GM10847 (cell line): ENCODE data around the gene DCC.

ENCODE experiments used
- POLR2A ChIP-seq: IDR thresholded peaks from 2 replicates; pipeline ENCODE4 v1.6.1; 2011; ENCODE audit not compliant: insufficient read length; ENCODE audit errors: extremely low read depth

DCC gene

GRCh38 chr18:52339891-52340371 is at the start of gene DCC:
Gene DCC, plus strand, starts transcription at chr18:52340197. Its CDS starts 591 bp downstream, at chr18:52340788.
- no peak for TF ChIP-seq POLR2A

GRCh38 chr18:52310651-52311050 is 29.3 kb upstream of the DCC start:
- TF ChIP-seq POLR2A: no peak

GRCh38 chr18:52311331-52311730 is 28.7 kb upstream of the DCC start:
- TF ChIP-seq POLR2A: no peak

- no peak for TF ChIP-seq POLR2A
Observed at GRCh38 chr18:52312346-52312745, 27.7 kb upstream of the DCC start.

GRCh38 chr18:52313213-52313612 is 26.8 kb upstream of the DCC start:
- no peak for TF ChIP-seq POLR2A

GRCh38 chr18:52319424-52319983 is 20.5 kb upstream of the DCC start:
- TF ChIP-seq POLR2A: no peak

- no peak for TF ChIP-seq POLR2A
Observed at GRCh38 chr18:52322307-52322706, 17.7 kb upstream of the DCC start.

- no peak for TF ChIP-seq POLR2A
Observed at GRCh38 chr18:52323802-52324201, 16.2 kb upstream of the DCC start.

GRCh38 chr18:52325997-52326396 is 14.0 kb upstream of the DCC start:
- no peak for TF ChIP-seq POLR2A

GRCh38 chr18:52333860-52334259 is 6.1 kb upstream of the DCC start:
- TF ChIP-seq POLR2A: no peak

GRCh38 chr18:52334307-52334706 is 5.7 kb upstream of the DCC start:
- no peak for TF ChIP-seq POLR2A

- TF ChIP-seq POLR2A: no peak
Observed at GRCh38 chr18:52334896-52335295, 5.1 kb upstream of the DCC start.

- no peak for TF ChIP-seq POLR2A
Observed at GRCh38 chr18:52337276-52337675, 2.7 kb upstream of the DCC start.

- no peak for TF ChIP-seq POLR2A
Observed at GRCh38 chr18:52340406-52341102, 557 bp downstream of the DCC start.

GRCh38 chr18:52341103-52341432 is 1.1 kb downstream of the DCC start:
- no peak for TF ChIP-seq POLR2A

- no peak for TF ChIP-seq POLR2A
Observed at GRCh38 chr18:52341608-52342381, 1.8 kb downstream of the DCC start.

GRCh38 chr18:52342456-52342855 is 2.5 kb downstream of the DCC start:
- TF ChIP-seq POLR2A: no peak

GRCh38 chr18:52343138-52343537 is 3.1 kb downstream of the DCC start:
- TF ChIP-seq POLR2A: no peak
